HEK293 (cell line): ENCODE measurements around the gene WRAP73.
A peak's percentile ranks its signal among the peaks of the same experiment; 100 is the strongest.

ENCODE experiments used
- BCL11A ChIP-seq: fragments of 450-650 bp; formaldehyde crosslinking; IDR thresholded peaks from 2 replicates; pipeline ENCODE4 v1.5.1; 2016; ENCODE audit warnings: low read depth, missing biosample characterization, missing genetic modification characterization
- BCL11B ChIP-seq: fragments of 450-650 bp; formaldehyde crosslinking; IDR thresholded peaks from 2 replicates; pipeline ENCODE4 v1.5.1; 2016; ENCODE audit warnings: low read depth, missing biosample characterization, missing genetic modification characterization
- EGR2 ChIP-seq: fragments of 450-650 bp; formaldehyde crosslinking; IDR thresholded peaks from 2 replicates; pipeline ENCODE4 v1.5.1; 2016; ENCODE audit warnings: low read depth, missing biosample characterization, missing genetic modification characterization
- MZF1 ChIP-seq: fragments of 450-650 bp; formaldehyde crosslinking; IDR thresholded peaks from 2 replicates; pipeline ENCODE4 v1.5.1; 2017; ENCODE audit warnings: missing biosample characterization, missing genetic modification characterization, borderline replicate concordance
- SP2 ChIP-seq: fragments of 450-650 bp; formaldehyde crosslinking; IDR thresholded peaks from 2 replicates; pipeline ENCODE4 v1.5.1; 2016; ENCODE audit warnings: missing biosample characterization, missing genetic modification characterization
- SP3 ChIP-seq: fragments of 450-650 bp; formaldehyde crosslinking; IDR thresholded peaks from 2 replicates; pipeline ENCODE4 v1.5.1; 2016; ENCODE audit warnings: missing biosample characterization, missing genetic modification characterization
- SP7 ChIP-seq: fragments of 450-650 bp; formaldehyde crosslinking; IDR thresholded peaks from 2 replicates; pipeline ENCODE4 v1.5.1; 2016; ENCODE audit warnings: missing biosample characterization, missing genetic modification characterization
- YY1 ChIP-seq: fragments of 450-650 bp; formaldehyde crosslinking; IDR thresholded peaks from 2 replicates; pipeline ENCODE4 v1.5.1; 2018; ENCODE audit warnings: missing biosample characterization, missing genetic modification characterization
- ZBTB20 ChIP-seq: fragments of 450-650 bp; formaldehyde crosslinking; IDR thresholded peaks from 2 replicates; pipeline ENCODE4 v1.5.1; 2016; ENCODE audit warnings: missing biosample characterization, missing genetic modification characterization
- ZBTB8A ChIP-seq: fragments of 450-650 bp; formaldehyde crosslinking; IDR thresholded peaks from 2 replicates; pipeline ENCODE4 v1.5.1; 2016; ENCODE audit warnings: missing biosample characterization, missing genetic modification characterization
- ZFP3 ChIP-seq: fragments of 450-650 bp; formaldehyde crosslinking; IDR thresholded peaks from 2 replicates; pipeline ENCODE4 v1.5.1; 2016; ENCODE audit warnings: low read depth, missing biosample characterization, missing genetic modification characterization
- ZFP41 ChIP-seq: fragments of 450-650 bp; formaldehyde crosslinking; IDR thresholded peaks from 2 replicates; pipeline ENCODE4 v1.5.1; 2016; ENCODE audit warnings: missing biosample characterization, missing genetic modification characterization, borderline replicate concordance
- ZNF10 ChIP-seq: fragments of 450-650 bp; formaldehyde crosslinking; IDR thresholded peaks from 2 replicates; pipeline ENCODE4 v1.5.1; 2017; ENCODE audit warnings: missing biosample characterization, missing genetic modification characterization
- ZNF146 ChIP-seq: fragments of 450-650 bp; formaldehyde crosslinking; IDR thresholded peaks from 2 replicates; pipeline ENCODE4 v1.5.1; 2016; ENCODE audit warnings: missing biosample characterization, missing genetic modification characterization
- ZNF157 ChIP-seq: fragments of 450-650 bp; formaldehyde crosslinking; IDR thresholded peaks from 2 replicates; pipeline ENCODE4 v1.5.1; 2016; ENCODE audit warnings: missing biosample characterization, missing genetic modification characterization
- ZNF16 ChIP-seq: fragments of 450-650 bp; formaldehyde crosslinking; IDR thresholded peaks from 2 replicates; pipeline ENCODE4 v1.5.1; 2016; ENCODE audit warnings: low read depth, missing biosample characterization, missing genetic modification characterization
- ZNF169 ChIP-seq: fragments of 450-650 bp; formaldehyde crosslinking; IDR thresholded peaks from 2 replicates; pipeline ENCODE4 v1.5.1; 2016; ENCODE audit warnings: missing biosample characterization, missing genetic modification characterization
- ZNF223 ChIP-seq: fragments of 450-650 bp; formaldehyde crosslinking; IDR thresholded peaks from 2 replicates; pipeline ENCODE4 v1.5.1; 2016; ENCODE audit warnings: missing biosample characterization, missing genetic modification characterization
- ZNF354C ChIP-seq: fragments of 450-650 bp; formaldehyde crosslinking; IDR thresholded peaks from 2 replicates; pipeline ENCODE4 v1.5.1; 2016; ENCODE audit warnings: missing biosample characterization, missing genetic modification characterization, low read depth, borderline replicate concordance
- ZNF391 ChIP-seq: fragments of 450-650 bp; formaldehyde crosslinking; IDR thresholded peaks from 2 replicates; pipeline ENCODE4 v1.5.1; 2016; ENCODE audit warnings: low read depth, missing biosample characterization, missing genetic modification characterization, borderline replicate concordance
- ZNF48 ChIP-seq: fragments of 450-650 bp; formaldehyde crosslinking; IDR thresholded peaks from 2 replicates; pipeline ENCODE4 v1.5.1; 2016; ENCODE audit warnings: missing biosample characterization, missing genetic modification characterization
- ZNF501 ChIP-seq: fragments of 450-650 bp; formaldehyde crosslinking; IDR thresholded peaks from 2 replicates; pipeline ENCODE4 v1.5.1; 2016; ENCODE audit warnings: missing biosample characterization, missing genetic modification characterization
- ZNF561 ChIP-seq: fragments of 450-650 bp; IDR thresholded peaks from 2 replicates; pipeline ENCODE4 v1.5.1; 2018; ENCODE audit warnings: missing biosample characterization, missing genetic modification characterization, borderline replicate concordance
- ZNF791 ChIP-seq: fragments of 450-650 bp; formaldehyde crosslinking; IDR thresholded peaks from 2 replicates; pipeline ENCODE4 v1.5.1; 2016; ENCODE audit warnings: missing biosample characterization, missing genetic modification characterization
- TF ChIP-seq, protein P1 (sequence below): fragments of 450-650 bp; formaldehyde crosslinking; IDR thresholded peaks from 2 replicates; pipeline ENCODE4 v1.5.1; 2016; ENCODE audit warnings: missing biosample characterization, missing genetic modification characterization
- TF ChIP-seq, protein P2 (sequence below): fragments of 450-650 bp; formaldehyde crosslinking; IDR thresholded peaks from 2 replicates; pipeline ENCODE4 v1.5.1; 2016; ENCODE audit warnings: missing biosample characterization, missing genetic modification characterization
- TF ChIP-seq, protein P3 (sequence below): fragments of 450-650 bp; formaldehyde crosslinking; conservative IDR thresholded peaks from 2 replicates; pipeline ENCODE4 v1.5.1; 2016; ENCODE audit warnings: low read depth, missing biosample characterization, missing genetic modification characterization
- TF ChIP-seq, protein P4 (sequence below): IDR thresholded peaks from 2 replicates; pipeline ENCODE4 v1.6.1; 2011; ENCODE audit warnings: mild to moderate bottlenecking, low read depth, low read length, borderline replicate concordance
- TF ChIP-seq, protein P5 (sequence below): fragments of 450-650 bp; formaldehyde crosslinking; IDR thresholded peaks from 2 replicates; pipeline ENCODE4 v1.5.1; 2016; ENCODE audit warnings: missing biosample characterization, missing genetic modification characterization

WRAP73 gene

DNA sequence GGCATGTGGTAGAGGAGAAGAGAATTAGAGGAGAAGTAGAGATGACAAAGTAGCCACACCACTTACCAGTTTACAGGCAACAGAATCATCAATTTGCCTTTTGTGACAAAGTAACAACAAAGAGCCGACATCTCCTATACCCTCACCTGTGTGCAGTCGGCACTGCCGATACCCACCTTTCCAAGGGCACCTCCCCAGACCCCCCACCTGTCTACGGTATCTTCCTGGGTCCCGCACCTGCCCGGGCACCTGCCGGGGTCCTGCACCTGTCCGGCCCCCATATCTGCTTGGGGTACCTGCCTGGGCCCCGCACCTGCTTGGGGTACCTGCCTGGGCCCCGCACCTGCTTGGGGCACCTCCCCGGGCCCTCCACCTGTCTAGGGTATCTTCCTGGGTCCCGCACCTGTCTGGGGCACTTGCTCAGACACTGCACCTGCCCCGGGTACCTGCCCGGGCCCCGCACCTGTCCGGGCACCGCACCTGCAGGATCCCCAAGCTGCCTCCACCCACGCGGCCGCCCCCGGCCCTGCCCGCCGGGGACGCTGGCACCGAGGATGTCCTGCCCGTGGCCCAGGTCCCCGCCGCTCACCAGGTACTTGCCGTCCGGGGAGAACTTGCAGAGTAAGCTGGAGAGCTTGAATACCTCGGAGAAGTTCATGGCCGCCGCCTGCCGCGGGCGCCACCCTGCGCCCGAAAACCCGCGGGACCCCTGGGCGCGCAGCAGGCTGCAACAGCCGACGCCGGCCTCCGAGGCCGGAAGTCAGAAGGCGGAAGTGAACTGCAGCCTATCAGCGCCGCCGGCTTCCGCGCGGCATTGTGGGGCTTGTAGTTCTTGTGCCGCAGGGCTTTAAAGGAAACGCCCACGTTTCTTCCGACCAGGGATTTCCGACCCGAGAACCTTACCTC is at the start of gene WRAP73 (continued):
- TF ChIP-seq ZFP41, result no peak
- TF ChIP-seq BCL11B (tag by site-specific recombination), result no peak
- no peak for TF ChIP-seq ZNF354C (tag by site-specific recombination)
- TF ChIP-seq ZNF391, result 0 out of 2 replicates have a peak, but pooled peaks have one; percentile 34
- TF ChIP-seq, protein P1, sequence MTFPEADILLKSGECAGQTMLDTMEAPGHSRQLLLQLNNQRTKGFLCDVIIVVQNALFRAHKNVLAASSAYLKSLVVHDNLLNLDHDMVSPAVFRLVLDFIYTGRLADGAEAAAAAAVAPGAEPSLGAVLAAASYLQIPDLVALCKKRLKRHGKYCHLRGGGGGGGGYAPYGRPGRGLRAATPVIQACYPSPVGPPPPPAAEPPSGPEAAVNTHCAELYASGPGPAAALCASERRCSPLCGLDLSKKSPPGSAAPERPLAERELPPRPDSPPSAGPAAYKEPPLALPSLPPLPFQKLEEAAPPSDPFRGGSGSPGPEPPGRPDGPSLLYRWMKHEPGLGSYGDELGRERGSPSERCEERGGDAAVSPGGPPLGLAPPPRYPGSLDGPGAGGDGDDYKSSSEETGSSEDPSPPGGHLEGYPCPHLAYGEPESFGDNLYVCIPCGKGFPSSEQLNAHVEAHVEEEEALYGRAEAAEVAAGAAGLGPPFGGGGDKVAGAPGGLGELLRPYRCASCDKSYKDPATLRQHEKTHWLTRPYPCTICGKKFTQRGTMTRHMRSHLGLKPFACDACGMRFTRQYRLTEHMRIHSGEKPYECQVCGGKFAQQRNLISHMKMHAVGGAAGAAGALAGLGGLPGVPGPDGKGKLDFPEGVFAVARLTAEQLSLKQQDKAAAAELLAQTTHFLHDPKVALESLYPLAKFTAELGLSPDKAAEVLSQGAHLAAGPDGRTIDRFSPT (tag by site-specific recombination), result peak; percentile 75
- peak; percentile 66; the same call in 1 of the 2 replicates for TF ChIP-seq YY1 (tag by site-specific recombination)
- TF ChIP-seq, protein P2, sequence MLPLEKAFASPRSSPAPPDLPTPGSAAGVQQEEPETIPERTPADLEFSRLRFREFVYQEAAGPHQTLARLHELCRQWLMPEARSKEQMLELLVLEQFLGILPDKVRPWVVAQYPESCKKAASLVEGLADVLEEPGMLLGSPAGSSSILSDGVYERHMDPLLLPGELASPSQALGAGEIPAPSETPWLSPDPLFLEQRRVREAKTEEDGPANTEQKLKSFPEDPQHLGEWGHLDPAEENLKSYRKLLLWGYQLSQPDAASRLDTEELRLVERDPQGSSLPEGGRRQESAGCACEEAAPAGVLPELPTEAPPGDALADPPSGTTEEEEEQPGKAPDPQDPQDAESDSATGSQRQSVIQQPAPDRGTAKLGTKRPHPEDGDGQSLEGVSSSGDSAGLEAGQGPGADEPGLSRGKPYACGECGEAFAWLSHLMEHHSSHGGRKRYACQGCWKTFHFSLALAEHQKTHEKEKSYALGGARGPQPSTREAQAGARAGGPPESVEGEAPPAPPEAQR (tag by site-specific recombination), result no peak
- TF ChIP-seq ZNF561 (tag by site-specific recombination), result 0 out of 2 replicates have a peak, but pooled peaks have one; percentile 46
- TF ChIP-seq ZNF223, result no peak
- TF ChIP-seq ZBTB20 (tag by site-specific recombination), result peak; percentile 63; the same call in 1 of the 2 replicates
- peak; percentile 40 for TF ChIP-seq SP3
- TF ChIP-seq ZNF146 (tag by site-specific recombination), result no peak
- no peak for TF ChIP-seq ZNF16 (tag by site-specific recombination)
- TF ChIP-seq ZNF169, result no peak
- no peak for TF ChIP-seq ZNF157 (tag by site-specific recombination)
- TF ChIP-seq, protein P3, sequence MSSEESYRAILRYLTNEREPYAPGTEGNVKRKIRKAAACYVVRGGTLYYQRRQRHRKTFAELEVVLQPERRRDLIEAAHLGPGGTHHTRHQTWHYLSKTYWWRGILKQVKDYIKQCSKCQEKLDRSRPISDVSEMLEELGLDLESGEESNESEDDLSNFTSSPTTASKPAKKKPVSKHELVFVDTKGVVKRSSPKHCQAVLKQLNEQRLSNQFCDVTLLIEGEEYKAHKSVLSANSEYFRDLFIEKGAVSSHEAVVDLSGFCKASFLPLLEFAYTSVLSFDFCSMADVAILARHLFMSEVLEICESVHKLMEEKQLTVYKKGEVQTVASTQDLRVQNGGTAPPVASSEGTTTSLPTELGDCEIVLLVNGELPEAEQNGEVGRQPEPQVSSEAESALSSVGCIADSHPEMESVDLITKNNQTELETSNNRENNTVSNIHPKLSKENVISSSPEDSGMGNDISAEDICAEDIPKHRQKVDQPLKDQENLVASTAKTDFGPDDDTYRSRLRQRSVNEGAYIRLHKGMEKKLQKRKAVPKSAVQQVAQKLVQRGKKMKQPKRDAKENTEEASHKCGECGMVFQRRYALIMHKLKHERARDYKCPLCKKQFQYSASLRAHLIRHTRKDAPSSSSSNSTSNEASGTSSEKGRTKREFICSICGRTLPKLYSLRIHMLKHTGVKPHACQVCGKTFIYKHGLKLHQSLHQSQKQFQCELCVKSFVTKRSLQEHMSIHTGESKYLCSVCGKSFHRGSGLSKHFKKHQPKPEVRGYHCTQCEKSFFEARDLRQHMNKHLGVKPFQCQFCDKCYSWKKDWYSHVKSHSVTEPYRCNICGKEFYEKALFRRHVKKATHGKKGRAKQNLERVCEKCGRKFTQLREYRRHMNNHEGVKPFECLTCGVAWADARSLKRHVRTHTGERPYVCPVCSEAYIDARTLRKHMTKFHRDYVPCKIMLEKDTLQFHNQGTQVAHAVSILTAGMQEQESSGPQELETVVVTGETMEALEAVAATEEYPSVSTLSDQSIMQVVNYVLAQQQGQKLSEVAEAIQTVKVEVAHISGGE (tag by site-specific recombination), result peak; percentile 89
- no peak for TF ChIP-seq ZNF791 (tag by site-specific recombination)
- no peak for TF ChIP-seq MZF1
- no peak for TF ChIP-seq ZFP3 (tag by site-specific recombination)
- 0 out of 2 replicates have a peak, but pooled peaks have one; percentile 44 for TF ChIP-seq SP7 (tag by site-specific recombination)
- peak; percentile 99 for TF ChIP-seq ZBTB8A (tag by site-specific recombination)
- TF ChIP-seq, protein P4, sequence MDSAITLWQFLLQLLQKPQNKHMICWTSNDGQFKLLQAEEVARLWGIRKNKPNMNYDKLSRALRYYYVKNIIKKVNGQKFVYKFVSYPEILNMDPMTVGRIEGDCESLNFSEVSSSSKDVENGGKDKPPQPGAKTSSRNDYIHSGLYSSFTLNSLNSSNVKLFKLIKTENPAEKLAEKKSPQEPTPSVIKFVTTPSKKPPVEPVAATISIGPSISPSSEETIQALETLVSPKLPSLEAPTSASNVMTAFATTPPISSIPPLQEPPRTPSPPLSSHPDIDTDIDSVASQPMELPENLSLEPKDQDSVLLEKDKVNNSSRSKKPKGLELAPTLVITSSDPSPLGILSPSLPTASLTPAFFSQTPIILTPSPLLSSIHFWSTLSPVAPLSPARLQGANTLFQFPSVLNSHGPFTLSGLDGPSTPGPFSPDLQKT, result peak; percentile 57; the same call in 1 of the 2 replicates
- TF ChIP-seq ZNF48 (tag by site-specific recombination), result no peak
- peak; percentile 81 for TF ChIP-seq SP2
- TF ChIP-seq, protein P5, sequence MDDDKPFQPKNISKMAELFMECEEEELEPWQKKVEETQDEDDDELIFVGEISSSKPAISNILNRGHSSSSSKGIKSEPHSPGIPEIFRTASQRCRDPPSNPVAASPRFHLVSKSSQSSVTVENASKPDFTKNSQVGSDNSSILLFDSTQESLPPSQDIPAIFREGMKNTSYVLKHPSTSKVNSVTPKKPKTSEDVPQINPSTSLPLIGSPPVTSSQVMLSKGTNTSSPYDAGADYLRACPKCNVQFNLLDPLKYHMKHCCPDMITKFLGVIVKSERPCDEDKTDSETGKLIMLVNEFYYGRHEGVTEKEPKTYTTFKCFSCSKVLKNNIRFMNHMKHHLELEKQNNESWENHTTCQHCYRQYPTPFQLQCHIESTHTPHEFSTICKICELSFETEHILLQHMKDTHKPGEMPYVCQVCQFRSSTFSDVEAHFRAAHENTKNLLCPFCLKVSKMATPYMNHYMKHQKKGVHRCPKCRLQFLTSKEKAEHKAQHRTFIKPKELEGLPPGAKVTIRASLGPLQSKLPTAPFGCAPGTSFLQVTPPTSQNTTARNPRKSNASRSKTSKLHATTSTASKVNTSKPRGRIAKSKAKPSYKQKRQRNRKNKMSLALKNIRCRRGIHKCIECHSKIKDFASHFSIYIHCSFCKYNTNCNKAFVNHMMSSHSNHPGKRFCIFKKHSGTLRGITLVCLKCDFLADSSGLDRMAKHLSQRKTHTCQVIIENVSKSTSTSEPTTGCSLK (tag by site-specific recombination), result no peak
- 0 out of 2 replicates have a peak, but pooled peaks have one; percentile 23 for TF ChIP-seq ZNF10 (tag by site-specific recombination)
- TF ChIP-seq BCL11A (tag by site-specific recombination), result no peak
- peak; percentile 41 for TF ChIP-seq EGR2 (tag by site-specific recombination)
- TF ChIP-seq ZNF501 (tag by site-specific recombination), result peak; percentile 45; the same call in 1 of the 2 replicates
